SJCRH30 (cell line): ENCODE data around the gene CYB561D2. TPM values are rescaled to one million over a fixed set of nuclear protein-coding genes. Genes with fewer than 3 reads are reported as not detected.
"Not testable (repeated sequence)": the region's sequence is repeated elsewhere in the genome, so short reads cannot be mapped to it uniquely, and the experiment has no call there.

ENCODE experiments used
- DNase-seq, 2 experiments: peaks; one replicate each; pipeline ENCODE4 v3.0.0-alpha.2; 2015 to 2020
- H3K27ac ChIP-seq: fragments of 250-450 bp; sonication (Bioruptor Pico); 2 replicates; pipeline ENCODE4 v1.5.1; 2020; ENCODE audit warnings: mild to moderate bottlenecking, moderate library complexity
- H3K27me3 ChIP-seq: fragments of 250-450 bp; sonication (Bioruptor Pico); 2 replicates; pipeline ENCODE4 v1.5.1; 2020; ENCODE audit warnings: mild to moderate bottlenecking, moderate library complexity
- H3K36me3 ChIP-seq: fragments of 250-450 bp; sonication (Bioruptor Pico); 2 replicates; pipeline ENCODE4 v1.5.1; 2020; ENCODE audit warnings: mild to moderate bottlenecking, moderate library complexity
- H3K4me1 ChIP-seq: fragments of 250-450 bp; sonication (Bioruptor Pico); 2 replicates; pipeline ENCODE4 v1.5.1; 2020; ENCODE audit warnings: mild to moderate bottlenecking, moderate library complexity
- H3K4me3 ChIP-seq: fragments of 250-450 bp; sonication (Bioruptor Pico); 2 replicates; pipeline ENCODE4 v1.5.1; 2020; ENCODE audit warnings: mild to moderate bottlenecking, moderate library complexity
- H3K9me3 ChIP-seq: fragments of 250-450 bp; sonication (Bioruptor Pico); replicated peaks from 2 replicates; pipeline ENCODE4 v1.5.1; 2020; ENCODE audit warnings: mild to moderate bottlenecking, moderate library complexity
- total RNA-seq: library from RNA; depleted of rRNA; stranded (reverse); fragments of >200 nt; shearing (Covaris generic); gene quantifications from 2 replicates; pipeline ENCODE4 v1.2.3, GENCODE V29; 2014; rRNA removed

The CYB561D2 gene, protein sequence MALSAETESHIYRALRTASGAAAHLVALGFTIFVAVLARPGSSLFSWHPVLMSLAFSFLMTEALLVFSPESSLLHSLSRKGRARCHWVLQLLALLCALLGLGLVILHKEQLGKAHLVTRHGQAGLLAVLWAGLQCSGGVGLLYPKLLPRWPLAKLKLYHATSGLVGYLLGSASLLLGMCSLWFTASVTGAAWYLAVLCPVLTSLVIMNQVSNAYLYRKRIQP
- total RNA-seq, result 6.5 and 8.9 TPM in 2 replicates

GRCh38 chr3:50350527-50351322, at the start of gene CYB561D2, which contains the start of gene NPRL2:
Gene CYB561D2, plus strand, starts transcription at chr3:50350862. Its CDS starts 572 bp downstream, at chr3:50351434.
Gene NPRL2, minus strand, starts transcription at chr3:50350775. Its CDS starts 123 bp downstream, at chr3:50350652.
- Histone ChIP-seq H3K27me3 (no peaks in the 10 kb centered on the region), H3K4me1 (no peaks in the 10 kb centered on the region), H3K4me3 (peak within 1 kb of the TSS; percentile 75), H3K9me3 (no peaks in the 10 kb centered on the region), H3K27ac (peak within 1 kb of the TSS; percentile 64), H3K36me3 (peaks cover 8% of the 10 kb centered on the region; the same call in 1 of the 2 replicates)
- peak; percentile 95 to 96 for DNase-seq

- no peaks in the 10 kb centered on the region for H3K36me3 ChIP-seq
- no peaks in the 10 kb centered on the region for H3K9me3 ChIP-seq
- peaks cover 8% of the 10 kb centered on the region; the same call in 1 of the 2 replicates for H3K4me1 ChIP-seq
- H3K27me3 ChIP-seq, result no peaks in the 10 kb centered on the region
- H3K4me3 ChIP-seq, result no peak overlapping the region
- DNase-seq, result no peak
- no peak overlapping the region for H3K27ac ChIP-seq
Measured at GRCh38 chr3:50302095-50303012, 48.3 kb upstream of the CYB561D2 start.

GRCh38 chr3:50303013-50303815, 47.4 kb upstream of the CYB561D2 start, which contains the start of gene HYAL1:
Gene HYAL1, minus strand, starts transcription at chr3:50303574. Its CDS starts 618 bp downstream, at chr3:50302956.
- Histone ChIP-seq H3K4me3 (no peak within 1 kb of the TSS), H3K27me3 (no peaks in the 10 kb centered on the region), H3K4me1 (peaks cover 8% of the 10 kb centered on the region; the same call in 1 of the 2 replicates), H3K9me3 (0 out of 2 replicates have a peak, but pooled peaks cover 3% of the 10 kb centered on the region), H3K27ac (no peak within 1 kb of the TSS), H3K36me3 (no peaks in the 10 kb centered on the region)
- no peak for DNase-seq

- no peak for DNase-seq
- Histone ChIP-seq H3K9me3 (0 out of 2 replicates have a peak, but pooled peaks cover 3% of the 10 kb centered on the region), H3K36me3 (no peaks in the 10 kb centered on the region), H3K27me3 (no peaks in the 10 kb centered on the region), H3K4me3 (no peak overlapping the region), H3K4me1 (peaks cover 8% of the 10 kb centered on the region; the same call in 1 of the 2 replicates), H3K27ac (no peak overlapping the region)
Measured at GRCh38 chr3:50304601-50305000, 46.1 kb upstream of the CYB561D2 start.

DNA sequence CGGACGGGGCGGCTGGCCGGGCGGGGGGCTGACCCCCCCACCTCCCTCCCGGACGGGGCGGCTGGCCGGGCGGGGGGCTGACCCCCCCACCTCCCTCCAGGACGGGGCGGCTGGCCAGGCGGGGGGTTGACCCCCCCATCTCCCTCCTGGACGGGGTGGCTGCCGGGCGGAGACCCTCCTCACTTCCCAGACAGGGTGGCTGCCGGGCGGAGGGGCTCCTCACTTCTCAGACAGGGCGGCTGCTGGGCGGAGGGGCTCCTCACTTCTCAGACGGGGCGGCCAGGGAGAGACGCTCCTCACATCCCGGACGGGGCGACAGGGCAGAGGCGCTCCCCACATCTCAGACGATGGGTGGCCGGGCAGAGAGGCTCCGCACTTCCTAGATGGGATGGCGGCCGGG, 38.6 kb upstream of the CYB561D2 start:
- not testable (repeated sequence) for H3K27ac ChIP-seq, H3K4me1 ChIP-seq, H3K27me3 ChIP-seq, H3K9me3 ChIP-seq, H3K36me3 ChIP-seq, H3K4me3 ChIP-seq, DNase-seq

- peaks cover 4% of the 10 kb centered on the region for H3K36me3 ChIP-seq
- no peaks in the 10 kb centered on the region for H3K4me1 ChIP-seq
- no peaks in the 10 kb centered on the region; the same call in 1 of the 2 replicates for H3K9me3 ChIP-seq
- H3K27ac ChIP-seq, result no peak overlapping the region
- no peak for DNase-seq
- H3K4me3 ChIP-seq, result no peak overlapping the region
- H3K27me3 ChIP-seq, result no peaks in the 10 kb centered on the region
Measured at GRCh38 chr3:50314342-50314741, 36.3 kb upstream of the CYB561D2 start.

DNA sequence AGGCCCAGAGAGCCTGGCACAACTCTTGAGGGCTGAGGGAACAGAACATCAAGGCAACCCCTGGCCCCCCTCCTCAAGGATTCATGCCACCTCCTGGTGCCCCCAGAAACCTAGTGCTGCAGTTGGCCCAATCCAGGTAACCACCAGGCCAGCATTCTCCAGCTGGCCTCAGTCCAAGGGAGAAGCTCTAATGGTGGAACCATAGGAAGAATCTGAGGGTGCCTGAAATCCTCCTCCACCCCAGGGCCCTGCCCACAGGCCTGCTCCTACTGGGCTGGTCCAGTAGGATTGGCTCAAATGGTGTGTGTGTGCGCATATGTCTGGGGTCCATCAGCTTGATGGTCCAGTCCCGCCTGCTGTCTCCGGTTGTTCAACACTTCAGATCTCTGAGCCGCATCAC, 35.8 kb upstream of the CYB561D2 start:
- Histone ChIP-seq H3K9me3 (no peaks in the 10 kb centered on the region; the same call in 1 of the 2 replicates), H3K4me3 (no peak overlapping the region), H3K36me3 (peaks cover 5% of the 10 kb centered on the region), H3K27ac (no peak overlapping the region), H3K27me3 (no peaks in the 10 kb centered on the region), H3K4me1 (no peaks in the 10 kb centered on the region)
- no peak for DNase-seq

DNA sequence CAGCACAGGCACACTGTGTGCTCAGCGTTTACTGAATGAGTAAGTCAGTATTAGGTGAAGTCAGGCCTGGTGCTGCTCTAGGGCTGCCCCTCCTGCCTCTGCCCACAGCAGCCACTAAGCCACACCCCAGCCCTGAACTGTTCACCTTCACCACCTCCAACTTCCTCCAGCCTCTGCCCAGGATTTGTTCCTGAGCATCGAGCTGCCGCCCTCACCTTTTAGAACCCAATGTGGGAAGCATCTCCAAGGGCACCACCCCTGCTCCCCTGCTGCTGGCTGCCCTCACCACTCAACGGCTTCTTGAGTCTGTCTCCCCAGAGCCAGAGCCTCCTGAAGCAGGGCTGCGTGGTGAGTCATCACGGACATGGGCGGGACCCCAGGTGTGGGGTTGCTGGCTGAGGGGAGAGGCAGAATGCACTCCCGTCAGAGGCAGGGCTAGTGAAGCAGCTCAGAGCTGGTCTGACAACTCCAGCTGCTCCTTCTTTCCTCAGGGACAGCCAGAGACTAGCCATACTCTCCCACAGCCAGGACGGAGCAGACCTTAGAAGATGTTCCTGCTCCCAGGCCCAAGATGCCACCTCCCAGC, 33.9 kb upstream of the CYB561D2 start:
- H3K36me3 ChIP-seq, result peaks cover 5% of the 10 kb centered on the region
- H3K9me3 ChIP-seq, result no peaks in the 10 kb centered on the region
- no peak overlapping the region for H3K4me3 ChIP-seq
- no peak for DNase-seq
- no peaks in the 10 kb centered on the region for H3K4me1 ChIP-seq
- no peak overlapping the region for H3K27ac ChIP-seq
- no peaks in the 10 kb centered on the region for H3K27me3 ChIP-seq

- H3K27ac ChIP-seq, result no peak overlapping the region
- H3K27me3 ChIP-seq, result no peaks in the 10 kb centered on the region
- H3K4me3 ChIP-seq, result no peak overlapping the region
- peaks cover 5% of the 10 kb centered on the region for H3K36me3 ChIP-seq
- H3K9me3 ChIP-seq, result no peaks in the 10 kb centered on the region
- H3K4me1 ChIP-seq, result no peaks in the 10 kb centered on the region; the same call in 1 of the 2 replicates
- DNase-seq, result no peak
Measured at GRCh38 chr3:50317300-50317699, 33.4 kb upstream of the CYB561D2 start.

DNA sequence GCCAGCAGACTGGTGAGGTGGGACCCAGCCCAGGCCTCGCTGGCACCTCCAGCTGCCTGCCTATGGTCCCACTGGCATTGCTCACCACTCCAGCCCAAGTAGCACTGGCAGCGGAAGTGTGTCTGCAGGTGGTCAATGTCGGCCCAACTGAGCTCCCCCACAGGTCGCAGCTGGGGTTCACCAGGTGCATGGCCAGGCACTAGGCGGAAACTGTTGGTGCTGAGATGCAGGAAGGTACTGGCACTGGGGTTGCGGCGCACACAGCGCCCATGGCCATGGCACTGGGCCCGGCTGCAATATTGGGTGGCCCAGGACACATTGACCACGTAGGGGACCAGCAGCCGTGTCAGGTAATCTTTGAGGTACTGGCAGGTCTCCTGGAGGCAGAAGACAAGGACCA, 32.5 kb upstream of the CYB561D2 start:
- no peak overlapping the region for H3K4me3 ChIP-seq
- no peaks in the 10 kb centered on the region; the same call in 1 of the 2 replicates for H3K4me1 ChIP-seq
- peaks cover 5% of the 10 kb centered on the region for H3K36me3 ChIP-seq
- no peak for DNase-seq
- H3K27me3 ChIP-seq, result no peaks in the 10 kb centered on the region
- H3K9me3 ChIP-seq, result no peaks in the 10 kb centered on the region
- no peak overlapping the region for H3K27ac ChIP-seq

- Histone ChIP-seq H3K4me3 (no peak overlapping the region), H3K27ac (no peak overlapping the region)
Measured at GRCh38 chr3:50318615-50319014, 32.0 kb upstream of the CYB561D2 start.

GRCh38 chr3:50319181-50319893, 31.3 kb upstream of the CYB561D2 start:
- Histone ChIP-seq H3K9me3 (no peaks in the 10 kb centered on the region), H3K27me3 (no peaks in the 10 kb centered on the region), H3K4me3 (no peak overlapping the region), H3K36me3 (peaks cover 5% of the 10 kb centered on the region), H3K4me1 (peaks cover 2% of the 10 kb centered on the region; the same call in 1 of the 2 replicates), H3K27ac (no peak overlapping the region)
- DNase-seq, result no peak

More at GRCh38 chr3:50318615-50319014, 32.0 kb upstream of the CYB561D2 start:
- Histone ChIP-seq H3K9me3 (no peaks in the 10 kb centered on the region), H3K27me3 (no peaks in the 10 kb centered on the region), H3K4me1 (no peaks in the 10 kb centered on the region; the same call in 1 of the 2 replicates), H3K36me3 (peaks cover 5% of the 10 kb centered on the region)
- no peak for DNase-seq
